Measurements from ENCODE around the gene PEX13. TPM values are rescaled to one million over a fixed set of nuclear protein-coding genes. Genes with fewer than 3 reads are reported as not detected.
A peak's percentile ranks its signal among the peaks of the same experiment; 100 is the strongest.
"Not testable (repeated sequence)": the region's sequence is repeated elsewhere in the genome, so short reads cannot be mapped to it uniquely, and the experiment has no call there.

The PEX13 gene
- total RNA-seq, 1 donor from 2014 or later = 23.4 TPM

- TF ChIP-seq, protein P1, sequence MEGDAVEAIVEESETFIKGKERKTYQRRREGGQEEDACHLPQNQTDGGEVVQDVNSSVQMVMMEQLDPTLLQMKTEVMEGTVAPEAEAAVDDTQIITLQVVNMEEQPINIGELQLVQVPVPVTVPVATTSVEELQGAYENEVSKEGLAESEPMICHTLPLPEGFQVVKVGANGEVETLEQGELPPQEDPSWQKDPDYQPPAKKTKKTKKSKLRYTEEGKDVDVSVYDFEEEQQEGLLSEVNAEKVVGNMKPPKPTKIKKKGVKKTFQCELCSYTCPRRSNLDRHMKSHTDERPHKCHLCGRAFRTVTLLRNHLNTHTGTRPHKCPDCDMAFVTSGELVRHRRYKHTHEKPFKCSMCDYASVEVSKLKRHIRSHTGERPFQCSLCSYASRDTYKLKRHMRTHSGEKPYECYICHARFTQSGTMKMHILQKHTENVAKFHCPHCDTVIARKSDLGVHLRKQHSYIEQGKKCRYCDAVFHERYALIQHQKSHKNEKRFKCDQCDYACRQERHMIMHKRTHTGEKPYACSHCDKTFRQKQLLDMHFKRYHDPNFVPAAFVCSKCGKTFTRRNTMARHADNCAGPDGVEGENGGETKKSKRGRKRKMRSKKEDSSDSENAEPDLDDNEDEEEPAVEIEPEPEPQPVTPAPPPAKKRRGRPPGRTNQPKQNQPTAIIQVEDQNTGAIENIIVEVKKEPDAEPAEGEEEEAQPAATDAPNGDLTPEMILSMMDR (IDR thresholded peaks at IDR 0.05; ENCODE audit: borderline replicate concordance) = no peak
- no peak for DNase-seq
- Histone ChIP-seq H3K27me3 (ENCODE audit: low read depth) (no peaks in the 10 kb centered on the region), H3K27ac (replicated peaks) (no peak overlapping the region), H3K36me3 (no peaks in the 10 kb centered on the region), H3K4me3 (no peak overlapping the region), H3K4me1 (no peaks in the 10 kb centered on the region), H3K9me3 (replicated peaks) (no peaks in the 10 kb centered on the region)
- intact Hi-C loops (cut with micrococcal nuclease) = no loop called here
Observed at GRCh38 chr2:60984720-60985119, 32.8 kb upstream of the PEX13 start.

DNA sequence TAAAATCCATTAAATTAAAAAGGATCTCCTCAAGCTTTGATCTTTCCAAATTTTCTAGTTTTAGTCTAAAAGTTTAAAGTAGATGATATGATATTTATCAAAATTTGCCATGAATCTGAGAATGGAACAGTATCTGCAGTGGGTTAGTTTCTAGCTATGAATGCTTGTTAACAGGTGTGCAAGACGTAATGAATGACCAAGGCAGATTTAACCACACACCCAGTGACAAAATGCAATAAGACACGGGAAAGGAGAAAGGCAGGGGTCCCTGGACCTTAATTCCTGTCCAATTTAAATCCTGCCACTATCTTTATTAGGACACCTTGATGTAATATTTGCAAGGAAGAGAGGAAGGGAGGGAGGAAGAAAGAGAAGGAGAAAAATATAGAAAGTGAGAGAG lies 30.5 kb upstream of the PEX13 start:
- DNase-seq = no peak
- Histone ChIP-seq H3K27me3 (ENCODE audit: low read depth) (no peaks in the 10 kb centered on the region), H3K27ac (replicated peaks) (no peak overlapping the region), H3K9me3 (replicated peaks) (peaks cover 11% of the 10 kb centered on the region), H3K36me3 (no peaks in the 10 kb centered on the region), H3K4me3 (no peak overlapping the region), H3K4me1 (no peaks in the 10 kb centered on the region)
- TF ChIP-seq, protein P1 (IDR thresholded peaks at IDR 0.05; ENCODE audit: borderline replicate concordance) = no peak
- intact Hi-C loops (cut with micrococcal nuclease) = no loop called here

- H3K4me1 ChIP-seq; H3K36me3 ChIP-seq; H3K27ac ChIP-seq (replicated peaks); DNase-seq; H3K4me3 ChIP-seq; H3K27me3 ChIP-seq (ENCODE audit: low read depth); intact Hi-C loops (cut with micrococcal nuclease): not testable (repeated sequence)
- H3K9me3 ChIP-seq (replicated peaks) = peaks cover 14% of the 10 kb centered on the region
Observed at GRCh38 chr2:60987656-60988055, 29.9 kb upstream of the PEX13 start.

GRCh38 chr2:60989259-60989658 lies 28.3 kb upstream of the PEX13 start:
- TF ChIP-seq, protein P1 (IDR thresholded peaks at IDR 0.05; ENCODE audit: borderline replicate concordance) = no peak
- H3K4me1 ChIP-seq = no peaks in the 10 kb centered on the region
- no peaks in the 10 kb centered on the region for H3K36me3 ChIP-seq
- H3K27ac ChIP-seq (replicated peaks) = no peak overlapping the region
- intact Hi-C loops (cut with micrococcal nuclease) = no loop called here
- H3K9me3 ChIP-seq (replicated peaks) = peaks cover 14% of the 10 kb centered on the region
- no peaks in the 10 kb centered on the region for H3K27me3 ChIP-seq (ENCODE audit: low read depth)
- DNase-seq = no peak
- no peak overlapping the region for H3K4me3 ChIP-seq

- H3K4me1 ChIP-seq = no peaks in the 10 kb centered on the region
- H3K27ac ChIP-seq (replicated peaks) = no peak overlapping the region
- intact Hi-C loops (cut with micrococcal nuclease) = loop anchor here (10.0 kb wide), 1 partner anchor 197 kb away; no protein-coding TSS in a partner anchor
- peaks cover 14% of the 10 kb centered on the region for H3K9me3 ChIP-seq (replicated peaks)
- no peak for DNase-seq
- TF ChIP-seq, protein P1 (IDR thresholded peaks at IDR 0.05; ENCODE audit: borderline replicate concordance) = no peak
- no peaks in the 10 kb centered on the region for H3K27me3 ChIP-seq (ENCODE audit: low read depth)
- no peaks in the 10 kb centered on the region for H3K36me3 ChIP-seq
- H3K4me3 ChIP-seq = no peak overlapping the region
Observed at GRCh38 chr2:60991644-60992043, 25.9 kb upstream of the PEX13 start.

DNA sequence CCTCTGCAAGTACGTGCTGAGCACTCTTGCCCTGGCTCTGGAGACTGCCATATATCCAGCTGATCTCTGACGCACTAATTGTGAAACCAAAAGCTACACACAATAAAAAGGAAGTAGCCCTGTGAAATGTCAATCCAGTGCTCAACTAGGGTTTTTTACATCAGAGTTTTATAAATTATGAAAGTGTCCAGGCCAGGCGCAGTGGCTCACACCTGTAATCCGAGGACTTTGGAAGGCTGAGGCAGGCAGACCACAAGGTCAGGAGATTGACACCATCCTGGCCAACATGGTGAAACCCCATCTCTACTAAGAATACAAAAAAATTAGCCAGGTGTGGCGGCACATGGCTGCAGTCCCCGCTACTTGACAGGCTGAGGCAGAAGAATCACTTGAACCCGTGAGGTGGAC lies 24.5 kb upstream of the PEX13 start:
- peak overlapping the region; percentile 9 for H3K4me3 ChIP-seq
- H3K27me3 ChIP-seq (ENCODE audit: low read depth) = no peaks in the 10 kb centered on the region
- peak overlapping the region; percentile 25 for H3K27ac ChIP-seq (replicated peaks)
- DNase-seq = no peak
- H3K4me1 ChIP-seq = no peaks in the 10 kb centered on the region
- no peaks in the 10 kb centered on the region for H3K36me3 ChIP-seq
- TF ChIP-seq, protein P1 (IDR thresholded peaks at IDR 0.05; ENCODE audit: borderline replicate concordance) = no peak
- peaks cover 14% of the 10 kb centered on the region for H3K9me3 ChIP-seq (replicated peaks)
- intact Hi-C loops (cut with micrococcal nuclease) = loop anchor here (10.0 kb wide), 1 partner anchor 198 kb away; no protein-coding TSS in a partner anchor

Measured in left ventricle myocardium inferior (tissue), 1 donor.